Trophoblast cell (in vitro differentiated cells and primary cell): ENCODE data around the gene NRBP1.

Experiments used
- DNase-seq, 2 donors: peaks; one replicate each; pipeline ENCODE4 v3.0.0-alpha.2; 2016
- H2AFZ ChIP-seq: 2 replicates; pipeline ENCODE4 v1.6.1; 2013; ENCODE audit warnings: low read length, moderate library complexity, mild to moderate bottlenecking; ENCODE audit not compliant: insufficient read depth, poor library complexity
- H2AK5ac ChIP-seq: 2 replicates; pipeline ENCODE4 v1.6.1; 2013; ENCODE audit warnings: mild to moderate bottlenecking, low read length
- H2BK120ac ChIP-seq: 2 replicates; pipeline ENCODE4 v1.6.1; 2013; ENCODE audit warnings: low read length, mild to moderate bottlenecking, moderate library complexity; ENCODE audit not compliant: insufficient read depth, poor library complexity
- H2BK12ac ChIP-seq: 2 replicates; pipeline ENCODE4 v1.6.1; 2013; ENCODE audit warnings: mild to moderate bottlenecking, low read length, moderate library complexity
- H2BK5ac ChIP-seq: 2 replicates; pipeline ENCODE4 v1.6.1; 2013; ENCODE audit warnings: low read length, low read depth, moderate library complexity, mild to moderate bottlenecking; ENCODE audit not compliant: poor library complexity
- H3K14ac ChIP-seq: 2 replicates; pipeline ENCODE4 v1.6.1; 2013; ENCODE audit warnings: mild to moderate bottlenecking, low read length
- H3K18ac ChIP-seq: 2 replicates; pipeline ENCODE4 v1.6.1; 2013; ENCODE audit warnings: mild to moderate bottlenecking, low read length
- H3K23ac ChIP-seq: 2 replicates; pipeline ENCODE4 v1.6.1; 2013; ENCODE audit warnings: low read length
- H3K27ac ChIP-seq: 2 replicates; pipeline ENCODE4 v1.5.1; 2013; ENCODE audit warnings: low read depth, mild to moderate bottlenecking, inconsistent platforms, low read length, moderate library complexity
- H3K27me3 ChIP-seq: 2 replicates; pipeline ENCODE4 v1.6.1; 2013; ENCODE audit warnings: inconsistent platforms, mild to moderate bottlenecking, low read length, moderate library complexity; ENCODE audit not compliant: insufficient read depth
- H3K36me3 ChIP-seq, 2 experiments: 1 replicate in 1 of 2; 2 replicates in 1 of 2; pipeline ENCODE4 v1.6.1; 2013; ENCODE audit warnings: low read length in 2 of 2, mild to moderate bottlenecking in 2 of 2, moderate library complexity in 1 of 2; ENCODE audit not compliant: insufficient read depth in 2 of 2, control insufficient read depth in 1 of 2
- H3K4ac ChIP-seq: 2 replicates; pipeline ENCODE4 v1.6.1; 2013; ENCODE audit warnings: low read depth, mild to moderate bottlenecking, low read length, moderate library complexity
- H3K4me1 ChIP-seq, 2 experiments: 1 replicate in 1 of 2; 2 replicates in 1 of 2; pipeline ENCODE4 v1.6.1; 2013; ENCODE audit warnings: low read length in 2 of 2, mild to moderate bottlenecking in 2 of 2, moderate library complexity in 1 of 2; ENCODE audit not compliant: insufficient read depth in 2 of 2, control insufficient read depth in 1 of 2
- H3K4me2 ChIP-seq: 2 replicates; pipeline ENCODE4 v1.6.1; 2013; ENCODE audit warnings: inconsistent platforms, mild to moderate bottlenecking, low read length, moderate library complexity
- H3K4me3 ChIP-seq: 2 replicates; pipeline ENCODE4 v1.5.1; 2013; ENCODE audit warnings: mild to moderate bottlenecking, low read depth, low read length, inconsistent platforms
- H3K79me1 ChIP-seq: one replicate; pipeline ENCODE4 v1.6.1; 2013; ENCODE audit warnings: low read length
- H3K79me2 ChIP-seq: 2 replicates; pipeline ENCODE4 v1.6.1; 2013; ENCODE audit warnings: low read length, mild to moderate bottlenecking; ENCODE audit not compliant: control insufficient read depth, insufficient read depth, poor library complexity
- H3K9ac ChIP-seq: 2 replicates; pipeline ENCODE4 v1.6.1; 2013; ENCODE audit warnings: mild to moderate bottlenecking, low read length
- H3K9me3 ChIP-seq: 2 replicates; pipeline ENCODE4 v1.6.1; 2013; ENCODE audit warnings: low read depth, mild to moderate bottlenecking, control low read depth, inconsistent platforms, low read length; ENCODE audit not compliant: insufficient read depth
- H4K12ac ChIP-seq: 2 replicates; pipeline ENCODE4 v1.6.1; 2013; ENCODE audit warnings: low read depth, mild to moderate bottlenecking, low read length, moderate library complexity
- H4K8ac ChIP-seq: 2 replicates; pipeline ENCODE4 v1.6.1; 2013; ENCODE audit warnings: low read depth, mild to moderate bottlenecking, low read length, moderate library complexity
- H4K91ac ChIP-seq: one replicate; pipeline ENCODE4 v1.6.1; 2013; ENCODE audit warnings: low read depth, mild to moderate bottlenecking, low read length, moderate library complexity
- WGBS: extraction: QIAGEN DNeasy Blood & Tissue Kit; methylation state at CpG from one replicate; pipeline ENCODE4 v1.1.7; 2013; ENCODE audit warnings: missing lambda C conversion rate; ENCODE audit not compliant: insufficient read length, insufficient coverage; ENCODE audit errors: extremely low coverage; 5-methylcytosine and 5-hydroxymethylcytosine counted together

The NRBP1 gene

DNA sequence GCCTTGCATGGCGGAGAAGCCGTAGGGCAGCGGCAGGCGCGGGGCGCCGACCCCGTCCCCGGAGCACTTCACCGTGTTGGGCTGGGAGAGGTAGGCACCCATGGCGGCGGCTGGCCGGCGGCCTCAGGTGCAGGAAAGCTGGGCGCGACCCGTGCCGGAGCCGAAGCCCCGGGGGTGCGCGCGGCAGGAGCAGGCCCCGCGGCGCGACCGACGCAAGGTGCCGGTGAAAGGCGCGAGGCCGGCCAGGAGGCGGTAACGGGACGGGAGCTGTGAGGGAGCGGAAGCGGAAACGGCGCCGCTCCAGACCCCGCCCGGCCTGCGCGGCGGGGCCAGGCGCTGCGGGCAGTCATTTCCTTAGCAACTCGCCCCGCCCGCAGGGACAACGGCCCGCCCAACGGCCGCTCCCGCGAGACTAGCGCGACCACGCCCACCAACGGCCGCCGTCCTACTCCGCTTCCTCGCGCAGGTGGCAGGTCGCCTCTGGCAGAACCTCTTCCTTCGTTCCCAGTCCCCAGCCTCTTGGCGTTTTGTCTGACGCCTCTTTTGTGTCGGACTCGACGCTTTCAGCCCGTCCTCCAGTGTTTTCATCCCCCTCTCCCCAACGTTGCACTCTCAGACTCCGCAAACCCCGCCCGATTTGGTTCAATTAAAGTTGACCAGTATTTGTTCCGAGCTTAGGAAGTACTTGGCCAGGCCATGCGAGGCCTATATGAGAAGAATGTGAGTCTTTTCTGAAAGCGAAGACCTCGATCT, 18.9 kb upstream of the NRBP1 start, which contains the start of gene PPM1G:
Gene PPM1G, minus strand, starts transcription at position 271 of the 753 bp plus-strand sequence. Its CDS starts 169 bp downstream, at position 102.
- Histone ChIP-seq H2AK5ac (peak within 1 kb of the TSS; percentile 69), H3K4me3 (peak within 1 kb of the TSS; percentile 98), H2BK120ac (no peak within 1 kb of the TSS), H4K12ac (peak within 1 kb of the TSS; percentile 75), H3K79me1 (peaks cover 6% of the 10 kb centered on the region), H3K27me3 (no peaks in the 10 kb centered on the region), H2AFZ (peak within 1 kb of the TSS; percentile 90), H3K23ac (no peak within 1 kb of the TSS), H3K9ac (peak within 1 kb of the TSS; percentile 89), H3K79me2 (peaks cover 15% of the 10 kb centered on the region), H2BK5ac (no peak within 1 kb of the TSS), H2BK12ac (peak within 1 kb of the TSS; percentile 15), H4K91ac (peak within 1 kb of the TSS; percentile 38), H3K18ac (peak within 1 kb of the TSS; percentile 81), H3K27ac (peak within 1 kb of the TSS; percentile 37), H3K4me1 (peaks cover 0 to 2% of the 10 kb centered on the region in 2 experiments), H3K14ac (peak within 1 kb of the TSS; percentile 74), H3K36me3 (peaks cover 6 to 8% of the 10 kb centered on the region in 2 experiments), H3K4me2 (peak within 1 kb of the TSS; percentile 92), H4K8ac (peak within 1 kb of the TSS; percentile 87), H3K9me3 (no peaks in the 10 kb centered on the region), H3K4ac (peak within 1 kb of the TSS; percentile 97)
- DNase-seq, result peak; percentile 96 to 98
- WGBS, result no CpG with 5 or more reads among the region's 82 CpGs

DNA sequence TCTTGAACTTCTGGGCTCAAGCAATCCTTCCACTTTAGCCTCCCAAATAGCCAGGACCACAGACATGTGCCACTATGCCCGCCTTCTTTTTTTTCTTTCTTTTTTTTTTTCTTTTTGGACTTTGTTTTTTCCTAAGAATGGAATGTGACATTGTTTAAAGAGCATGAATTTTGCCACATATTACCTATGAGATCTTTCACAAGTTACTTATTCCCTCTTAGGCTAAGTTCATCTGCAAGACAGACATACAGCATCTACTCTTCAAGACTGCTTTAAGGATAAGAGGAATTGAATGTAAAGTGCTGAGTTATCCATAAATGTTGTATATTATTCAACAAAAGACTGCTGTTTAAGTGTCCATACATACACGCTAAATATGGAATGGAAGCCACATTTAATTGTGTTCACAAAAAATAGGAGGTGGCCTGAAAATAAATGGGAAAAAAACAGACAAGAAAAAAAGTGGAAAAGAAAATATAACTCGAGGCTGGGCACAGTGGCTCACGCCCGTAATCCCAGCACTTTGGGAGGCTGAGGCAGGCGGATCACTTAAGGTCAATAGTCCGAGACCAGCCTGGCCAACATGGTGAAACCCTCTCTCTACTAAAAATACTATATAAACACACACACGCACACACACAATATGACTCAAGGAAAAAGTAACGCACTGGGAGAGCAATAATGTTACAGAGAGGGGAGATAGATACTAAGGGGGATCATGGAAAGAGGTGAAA, 15.8 kb upstream of the NRBP1 start:
- Histone ChIP-seq H3K9ac (no peak overlapping the region), H2BK5ac (no peak overlapping the region), H3K79me1 (peaks cover 6% of the 10 kb centered on the region), H4K12ac (no peak overlapping the region), H3K79me2 (peaks cover 6% of the 10 kb centered on the region), H2AK5ac (no peak overlapping the region), H3K23ac (no peak overlapping the region), H3K9me3 (no peaks in the 10 kb centered on the region), H3K14ac (no peak overlapping the region), H2BK12ac (no peak overlapping the region), H3K4ac (no peak overlapping the region), H4K91ac (no peak overlapping the region), H3K18ac (no peak overlapping the region), H3K4me1 (peaks cover 0 to 1% of the 10 kb centered on the region in 2 experiments), H3K27me3 (no peaks in the 10 kb centered on the region), H4K8ac (no peak overlapping the region), H2BK120ac (no peak overlapping the region), H3K4me2 (no peak overlapping the region), H3K27ac (no peak overlapping the region), H3K4me3 (no peak overlapping the region), H3K36me3 (peaks cover 0 to under 1% of the 10 kb centered on the region in 2 experiments), H2AFZ (no peak overlapping the region)
- WGBS, result no CpG with 5 or more reads among the region's 9 CpGs
- peak in 1 of 2 donors; percentile 67 for DNase-seq

DNA sequence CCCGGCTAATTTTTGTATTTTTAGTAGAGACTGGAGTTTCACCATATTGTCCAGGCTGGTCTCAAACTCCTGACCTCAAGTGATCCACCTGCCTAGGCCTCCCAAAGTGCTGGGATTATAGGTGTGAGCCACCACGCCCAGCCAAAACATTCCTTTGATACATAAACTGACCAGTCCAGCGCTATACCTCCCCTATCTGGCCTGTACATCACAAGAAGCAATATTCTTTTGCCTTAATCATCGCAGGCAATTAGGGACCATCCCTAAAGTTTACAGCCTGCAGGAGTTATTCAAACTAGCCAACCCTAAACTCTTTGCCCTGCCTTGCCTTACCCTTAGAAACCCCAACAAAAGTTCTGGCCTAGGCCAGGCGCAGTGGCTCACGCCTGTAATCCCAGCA, 12.3 kb upstream of the NRBP1 start:
- H3K4ac ChIP-seq, result no peak overlapping the region

DNA sequence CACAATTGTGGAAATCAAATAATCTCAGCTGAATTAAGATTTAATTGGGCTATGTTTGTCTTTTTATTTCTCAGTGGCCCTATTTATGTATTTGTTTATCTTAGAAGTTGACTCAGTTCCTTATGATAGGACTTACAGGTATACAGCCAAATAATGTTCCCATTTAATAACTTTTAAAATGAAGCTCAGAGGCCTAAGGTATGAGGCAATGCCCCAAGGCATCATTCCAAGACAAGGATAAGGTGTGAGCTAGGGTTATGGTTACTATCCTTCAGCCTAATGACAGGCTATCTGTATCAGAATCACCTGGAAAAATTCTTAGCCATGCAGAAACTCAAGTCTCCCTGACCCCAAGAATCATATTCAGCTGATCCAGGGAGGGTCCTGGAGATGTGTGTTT, 7.4 kb upstream of the NRBP1 start:
- no peak overlapping the region for H2BK12ac ChIP-seq
- H2BK5ac ChIP-seq, result no peak overlapping the region
- no peak overlapping the region for H3K4ac ChIP-seq
- H3K79me2 ChIP-seq, result no peaks in the 10 kb centered on the region
- H4K12ac ChIP-seq, result no peak overlapping the region
- H4K8ac ChIP-seq, result no peak overlapping the region
- no peaks in the 10 kb centered on the region for H3K27me3 ChIP-seq
- no peaks in the 10 kb centered on the region for H3K9me3 ChIP-seq
- H3K79me1 ChIP-seq, result no peaks in the 10 kb centered on the region
- no peak overlapping the region for H3K4me2 ChIP-seq
- H2AK5ac ChIP-seq, result no peak overlapping the region
- H3K23ac ChIP-seq, result no peak overlapping the region
- H2AFZ ChIP-seq, result no peak overlapping the region
- H4K91ac ChIP-seq, result no peak overlapping the region
- no peak overlapping the region for H3K4me3 ChIP-seq
- H3K4me1 ChIP-seq, result no peaks in the 10 kb centered on the region
- no peak overlapping the region for H3K9ac ChIP-seq
- H3K18ac ChIP-seq, result no peak overlapping the region
- H3K27ac ChIP-seq, result no peak overlapping the region
- no peak overlapping the region for H3K14ac ChIP-seq
- DNase-seq, result peak; percentile 92 to 97
- H2BK120ac ChIP-seq, result no peak overlapping the region
- H3K36me3 ChIP-seq, result no peaks in the 10 kb centered on the region

More for the DNA sequence above, 12.3 kb upstream of the NRBP1 start:
- no peaks in the 10 kb centered on the region for H3K79me2 ChIP-seq
- peak in 1 of 2 donors; percentile 60 for DNase-seq
- H2AFZ ChIP-seq, result no peak overlapping the region
- H3K4me2 ChIP-seq, result no peak overlapping the region
- H3K9ac ChIP-seq, result no peak overlapping the region
- no peak overlapping the region for H2BK12ac ChIP-seq
- H3K18ac ChIP-seq, result no peak overlapping the region
- no peak overlapping the region for H2BK5ac ChIP-seq
- no peak overlapping the region for H4K12ac ChIP-seq
- H4K8ac ChIP-seq, result no peak overlapping the region
- H3K23ac ChIP-seq, result no peak overlapping the region
- H2AK5ac ChIP-seq, result no peak overlapping the region
- H3K36me3 ChIP-seq, result no peaks in the 10 kb centered on the region
- H2BK120ac ChIP-seq, result no peak overlapping the region
- no peak overlapping the region for H3K27ac ChIP-seq
- no peak overlapping the region for H4K91ac ChIP-seq
- no peaks in the 10 kb centered on the region for H3K9me3 ChIP-seq
- H3K4me3 ChIP-seq, result no peak overlapping the region
- no CpG with 5 or more reads among the region's 6 CpGs for WGBS
- H3K27me3 ChIP-seq, result no peaks in the 10 kb centered on the region
- H3K4me1 ChIP-seq, result no peaks in the 10 kb centered on the region
- no peaks in the 10 kb centered on the region for H3K79me1 ChIP-seq
- no peak overlapping the region for H3K14ac ChIP-seq
